Activated effector memory CD4-positive, alpha-beta T cell treated with anti-CD3 and anti-CD28 coated beads, Interleukin-2, amount 50 U/mL, for 16 hours (primary cell): ENCODE data around the gene PHLDB3.
"Not testable (repeated sequence)": the region's sequence is repeated elsewhere in the genome, so short reads cannot be mapped to it uniquely, and the experiment has no call there.

Experiments
- DNase-seq: peaks from one replicate; pipeline ENCODE4 v3.0.0-alpha.2; 2020

PHLDB3 gene

GRCh38 chr19:43466793-43467192 is 37.8 kb downstream of the PHLDB3 start:
- no peak for DNase-seq

- DNase-seq = no peak
Measured at GRCh38 chr19:43465468-43466120, 39.0 kb downstream of the PHLDB3 start, which contains the start of gene LYPD3. Gene LYPD3, minus strand, starts transcription at chr19:43465608. Its CDS starts 37 bp downstream, at chr19:43465571.

GRCh38 chr19:43464134-43464775 is 40.3 kb downstream of the PHLDB3 start:
- DNase-seq = peak; percentile 92

GRCh38 chr19:43463381-43464133 is 41.0 kb downstream of the PHLDB3 start:
- DNase-seq = peak; percentile 99

GRCh38 chr19:43462785-43463380 is 41.7 kb downstream of the PHLDB3 start:
- DNase-seq = no peak

- no peak for DNase-seq
Measured at GRCh38 chr19:43462383-43462782, 42.2 kb downstream of the PHLDB3 start.

- no peak for DNase-seq
Measured at GRCh38 chr19:43461303-43461702, 43.2 kb downstream of the PHLDB3 start.

- DNase-seq = no peak
Measured at GRCh38 chr19:43460362-43461016, 44.1 kb downstream of the PHLDB3 start.

- no peak for DNase-seq
Measured at GRCh38 chr19:43457809-43458208, 46.7 kb downstream of the PHLDB3 start.

GRCh38 chr19:43455321-43456113 is 49.0 kb downstream of the PHLDB3 start:
- no peak for DNase-seq

GRCh38 chr19:43454031-43454430 is 50.5 kb downstream of the PHLDB3 start:
- no peak for DNase-seq

- DNase-seq = no peak
Measured at GRCh38 chr19:43452582-43452981, 52.0 kb downstream of the PHLDB3 start.

GRCh38 chr19:43450545-43450997 is 54.0 kb downstream of the PHLDB3 start:
- no peak for DNase-seq

- no peak for DNase-seq
Measured at GRCh38 chr19:43447655-43448054, 56.9 kb downstream of the PHLDB3 start.

- peak; percentile 93 for DNase-seq
Measured at GRCh38 chr19:43446746-43447489, 57.6 kb downstream of the PHLDB3 start.

- DNase-seq = no peak
Measured at GRCh38 chr19:43445426-43445825, 59.1 kb downstream of the PHLDB3 start.

GRCh38 chr19:43444531-43445287 is 59.8 kb downstream of the PHLDB3 start:
- no peak for DNase-seq

- DNase-seq = not testable (repeated sequence)
Measured at GRCh38 chr19:43444091-43444490, 60.5 kb downstream of the PHLDB3 start.

- no peak for DNase-seq
Measured at GRCh38 chr19:43441716-43442115, 62.8 kb downstream of the PHLDB3 start.

GRCh38 chr19:43439709-43440063 is 64.9 kb downstream of the PHLDB3 start:
- no peak for DNase-seq
